D721Med (cell line): ENCODE data around the gene RDX.

Experiments used
- DNase-seq: peaks from one replicate; pipeline ENCODE4 v3.0.0; 2011; ENCODE audit warnings: low spot score; ENCODE audit not compliant: insufficient read length
- FAIRE-seq: peaks from 2 replicates; lab custom pipeline; 2011; peaks lifted over from hg19 to GRCh38; lab: Jason Lieb, UNC
- TF ChIP-seq, protein P1 (sequence below): IDR thresholded peaks from 2 replicates; pipeline ENCODE4 v1.5.1; 2012; ENCODE audit warnings: mild to moderate bottlenecking, control low read depth; ENCODE audit not compliant: insufficient read depth; ENCODE audit errors: missing control alignments

RDX gene

GRCh38 chr11:110187731-110188130, 108.7 kb downstream of the RDX start:
- TF ChIP-seq, protein P1, sequence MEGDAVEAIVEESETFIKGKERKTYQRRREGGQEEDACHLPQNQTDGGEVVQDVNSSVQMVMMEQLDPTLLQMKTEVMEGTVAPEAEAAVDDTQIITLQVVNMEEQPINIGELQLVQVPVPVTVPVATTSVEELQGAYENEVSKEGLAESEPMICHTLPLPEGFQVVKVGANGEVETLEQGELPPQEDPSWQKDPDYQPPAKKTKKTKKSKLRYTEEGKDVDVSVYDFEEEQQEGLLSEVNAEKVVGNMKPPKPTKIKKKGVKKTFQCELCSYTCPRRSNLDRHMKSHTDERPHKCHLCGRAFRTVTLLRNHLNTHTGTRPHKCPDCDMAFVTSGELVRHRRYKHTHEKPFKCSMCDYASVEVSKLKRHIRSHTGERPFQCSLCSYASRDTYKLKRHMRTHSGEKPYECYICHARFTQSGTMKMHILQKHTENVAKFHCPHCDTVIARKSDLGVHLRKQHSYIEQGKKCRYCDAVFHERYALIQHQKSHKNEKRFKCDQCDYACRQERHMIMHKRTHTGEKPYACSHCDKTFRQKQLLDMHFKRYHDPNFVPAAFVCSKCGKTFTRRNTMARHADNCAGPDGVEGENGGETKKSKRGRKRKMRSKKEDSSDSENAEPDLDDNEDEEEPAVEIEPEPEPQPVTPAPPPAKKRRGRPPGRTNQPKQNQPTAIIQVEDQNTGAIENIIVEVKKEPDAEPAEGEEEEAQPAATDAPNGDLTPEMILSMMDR, result no peak
- FAIRE-seq (no peak), DNase-seq (no peak)

DNA sequence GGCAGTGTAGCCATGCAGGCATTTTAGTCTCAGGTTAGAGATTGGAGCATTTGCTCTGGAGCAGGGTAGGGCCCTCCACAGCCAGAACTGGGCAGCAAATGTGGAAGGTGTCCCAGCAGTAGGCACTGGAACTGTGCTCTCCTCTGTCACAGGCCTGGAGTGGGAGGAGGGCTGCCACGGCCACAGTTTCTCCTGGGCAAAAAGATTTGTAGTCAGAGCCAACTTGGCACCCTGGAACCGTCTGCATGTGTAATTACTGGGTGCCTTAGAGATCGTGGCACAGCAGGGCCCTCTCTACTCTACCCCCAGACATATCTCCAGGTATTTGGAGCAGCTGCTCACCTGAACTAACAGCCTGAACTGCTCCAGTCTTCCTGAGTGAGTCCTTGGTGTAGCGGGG, 109.5 kb downstream of the RDX start:
- TF ChIP-seq, protein P1, result no peak
- FAIRE-seq, result no peak
- no peak for DNase-seq

GRCh38 chr11:110186456-110186855, 110.0 kb downstream of the RDX start:
- FAIRE-seq (no peak), DNase-seq (no peak)
- TF ChIP-seq, protein P1, result no peak

GRCh38 chr11:110185599-110185998, 110.8 kb downstream of the RDX start:
- DNase-seq (no peak), FAIRE-seq (no peak)
- TF ChIP-seq, protein P1, result no peak

DNA sequence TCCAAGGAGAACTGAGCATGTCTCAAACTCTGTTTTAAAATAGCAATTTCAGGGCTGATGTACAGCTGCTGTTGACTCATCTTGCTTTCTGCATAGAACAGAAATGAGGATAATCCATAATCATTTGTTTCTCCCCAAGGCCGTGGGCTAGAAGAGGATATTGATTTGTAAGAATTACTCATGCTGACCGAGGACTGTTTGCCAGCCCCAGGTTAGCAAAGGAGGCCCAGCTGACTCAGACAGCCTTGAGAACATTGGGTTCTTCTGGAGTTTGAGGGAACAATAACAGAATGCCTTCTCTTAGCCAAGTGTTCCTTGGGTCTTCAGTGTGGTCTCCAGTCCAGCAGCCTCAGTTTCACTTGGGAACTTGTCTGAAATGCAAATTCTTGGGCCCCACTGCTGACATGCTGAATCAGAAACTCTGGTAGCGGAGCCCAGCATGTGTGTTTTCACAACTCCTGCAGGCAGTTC, 111.3 kb downstream of the RDX start:
- no peak for FAIRE-seq
- TF ChIP-seq, protein P1, result no peak
- DNase-seq, result no peak

GRCh38 chr11:110184456-110184855, 112.0 kb downstream of the RDX start:
- TF ChIP-seq, protein P1, result no peak
- FAIRE-seq, result no peak

DNA sequence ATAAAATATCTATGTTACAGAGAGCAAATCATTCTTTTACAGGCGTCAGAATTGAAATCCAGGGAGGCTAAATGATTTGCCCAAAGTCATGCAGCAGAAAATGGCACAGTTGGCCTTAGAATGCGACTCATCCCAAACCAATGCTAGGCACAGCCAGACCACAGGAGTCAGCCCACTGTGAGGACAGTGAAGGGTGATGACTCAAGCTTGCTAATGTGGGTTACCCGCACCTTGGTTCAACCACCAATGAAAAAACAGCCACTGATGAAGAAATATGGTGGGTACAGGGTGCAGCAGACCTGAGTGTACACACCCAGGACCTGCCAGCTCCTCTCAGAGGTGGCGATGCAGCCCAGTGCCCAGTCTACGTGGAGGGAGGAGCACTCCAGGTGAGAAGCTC, 113.5 kb downstream of the RDX start:
- TF ChIP-seq, protein P1, result no peak
- no peak for DNase-seq
- no peak for FAIRE-seq

More at GRCh38 chr11:110184456-110184855, 112.0 kb downstream of the RDX start:
- DNase-seq, result no peak
